SK-N-SH (cell line): ENCODE results near the gene MYLK. TPM values are rescaled to one million over a fixed set of nuclear protein-coding genes. Genes with fewer than 3 reads are reported as not detected.

Experiments
- CTCF ChIA-PET: fragments of 300-600, 350-600 bp; formaldehyde crosslinking; extraction: SDS; loops from one replicate; lab custom pipeline; 2021; lab: Yijun Ruan, JAX
- POLR2A ChIA-PET: fragments of 350-600 bp; sonication (Branson Sonifier 250); formaldehyde crosslinking; extraction: SDS; loops from one replicate; lab custom pipeline; 2020; ENCODE audit warnings: antibody characterized with exemption, inconsistent platforms; lab: Yijun Ruan, JAX
- DNase-seq: peaks from one replicate; pipeline ENCODE4 v3.0.0; 2012
- H2AFZ ChIP-seq: fragments of 200-600 bp; sonication (generic); 2 replicates; pipeline ENCODE4 v1.8.1; 2016; ENCODE audit warnings: antibody characterized with exemption, mild to moderate bottlenecking, low read depth
- H3F3A ChIP-seq: fragments of 200-600 bp; sonication (generic); replicated peaks from 2 replicates; pipeline ENCODE3; 2016; ENCODE audit warnings: antibody characterized with exemption, mild to moderate bottlenecking; ENCODE audit not compliant: insufficient read depth
- H3K27ac ChIP-seq, 2 experiments: fragments of 200-500 bp in 1 of 2; fragments of 200-600 bp in 1 of 2; sonication (Bioruptor generic) in 1 of 2; sonication (generic), shearing (Covaris generic) in 1 of 2; 2 replicates each; pipeline versions ENCODE4 v1.5.1 to v1.6.1; 2014 to 2016; ENCODE audit warnings: low read depth in 2 of 2, inconsistent platforms in 1 of 2, low read length in 1 of 2, mild to moderate bottlenecking in 1 of 2, mixed read lengths in 1 of 2
- H3K27me3 ChIP-seq: fragments of 200-600 bp; sonication (generic), shearing (Covaris generic); 2 replicates; pipeline ENCODE4 v1.6.1; 2016; ENCODE audit warnings: mixed run types; ENCODE audit not compliant: insufficient read depth
- H3K36me3 ChIP-seq, 2 experiments: fragments of 200-500 bp in 1 of 2; fragments of 200-600 bp in 1 of 2; sonication (Bioruptor generic) in 1 of 2; sonication (generic) in 1 of 2; replicated peaks in 1 of 2; 2 replicates each; pipeline versions ENCODE3 to v1.5.1; 2014 to 2016; ENCODE audit warnings: low read length in 1 of 2, mild to moderate bottlenecking in 1 of 2; ENCODE audit not compliant: insufficient read depth in 2 of 2, control insufficient read depth in 1 of 2
- H3K4me1 ChIP-seq, 2 experiments: fragments of 200-500 bp in 1 of 2; fragments of 200-600 bp in 1 of 2; sonication (Bioruptor generic) in 1 of 2; sonication (generic), shearing (Covaris generic) in 1 of 2; 2 replicates each; pipeline versions ENCODE4 v1.5.1 to v1.6.1; 2014 to 2016; ENCODE audit warnings: low read depth in 1 of 2, low read length in 1 of 2, mixed run types in 1 of 2; ENCODE audit not compliant: insufficient read depth in 2 of 2, control insufficient read depth in 1 of 2
- H3K4me2 ChIP-seq: fragments of 200-600 bp; sonication (generic), shearing (Covaris generic); 2 replicates; pipeline ENCODE4 v1.6.1; 2017; ENCODE audit warnings: mixed run types
- H3K4me3 ChIP-seq, 2 experiments: fragments of 200-500 bp in 1 of 2; fragments of 200-600 bp in 1 of 2; sonication (Bioruptor generic) in 1 of 2; sonication (generic), shearing (Covaris generic) in 1 of 2; 2 replicates each; pipeline versions ENCODE4 v1.5.1 to v1.8.1; 2014 to 2016; ENCODE audit warnings: low read depth in 2 of 2, inconsistent platforms in 1 of 2, low read length in 1 of 2, mild to moderate bottlenecking in 1 of 2, mixed read lengths in 1 of 2, moderate library complexity in 1 of 2
- H3K79me2 ChIP-seq: fragments of 200-600 bp; sonication (generic); 2 replicates; pipeline ENCODE4 v1.8.1; 2017; ENCODE audit warnings: mild to moderate bottlenecking; ENCODE audit not compliant: insufficient read depth
- H3K9ac ChIP-seq: fragments of 200-600 bp; sonication (generic); 2 replicates; pipeline ENCODE4 v1.6.1; 2017; ENCODE audit warnings: mixed run types
- H3K9me2 ChIP-seq: fragments of 200-600 bp; sonication (generic); 2 replicates; pipeline ENCODE4 v1.6.1; 2017; ENCODE audit warnings: mixed run types
- H3K9me3 ChIP-seq: fragments of 200-600 bp; sonication (generic); 2 replicates; pipeline ENCODE4 v1.6.1; 2017; ENCODE audit warnings: mixed run types, mild to moderate bottlenecking, moderate library complexity
- H4K20me1 ChIP-seq: fragments of 200-600 bp; sonication (generic); 2 replicates; pipeline ENCODE4 v1.6.1; 2017; ENCODE audit warnings: mild to moderate bottlenecking, mixed run types; ENCODE audit not compliant: insufficient read depth
- CHD2 ChIP-seq: fragments of 150-350 bp; IDR thresholded peaks from 2 replicates; pipeline ENCODE4 v1.6.1; 2018; ENCODE audit warnings: low read length; ENCODE audit not compliant: partially characterized antibody
- CTCF ChIP-seq: fragments of 200-600 bp; sonication (generic); IDR thresholded peaks from 2 replicates; pipeline ENCODE4 v1.6.1; 2017; ENCODE audit warnings: antibody characterized with exemption, mild to moderate bottlenecking, moderate library complexity
- FOSL2 ChIP-seq: IDR thresholded peaks from 2 replicates; pipeline ENCODE4 v1.4.0; 2012; ENCODE audit warnings: low read depth, mild to moderate bottlenecking, moderate library complexity, borderline replicate concordance
- FOXM1 ChIP-seq: IDR thresholded peaks from 2 replicates; pipeline ENCODE4 v1.4.0; 2012; ENCODE audit warnings: low read depth, mild to moderate bottlenecking
- IRF3 ChIP-seq: fragments of 150-350 bp; IDR thresholded peaks from 2 replicates; pipeline ENCODE4 v1.6.1; 2016; ENCODE audit warnings: mild to moderate bottlenecking, low read depth, low read length
- MAX ChIP-seq: IDR thresholded peaks from 2 replicates; pipeline ENCODE4 v1.4.0; 2012; ENCODE audit warnings: low read depth
- NFIC ChIP-seq: IDR thresholded peaks from 2 replicates; pipeline ENCODE4 v1.4.0; 2012; ENCODE audit warnings: borderline replicate concordance
- NRF1 ChIP-seq: IDR thresholded peaks from 2 replicates; pipeline ENCODE4 v1.6.1; 2012; ENCODE audit warnings: low read depth, mild to moderate bottlenecking, low read length
- PBX3 ChIP-seq: IDR thresholded peaks from 2 replicates; pipeline ENCODE4; 2012
- POLR2AphosphoS5 ChIP-seq: IDR thresholded peaks from 2 replicates; pipeline ENCODE4 v1.6.1; 2012; ENCODE audit warnings: low read depth, low read length
- RAD21 ChIP-seq: IDR thresholded peaks from 2 replicates; pipeline ENCODE4 v1.6.1; 2012; ENCODE audit warnings: mild to moderate bottlenecking, low read length
- RCOR1 ChIP-seq: fragments of 150-350 bp; IDR thresholded peaks from 2 replicates; pipeline ENCODE4 v1.6.1; 2017; ENCODE audit warnings: antibody characterized with exemption, low read length
- REST ChIP-seq: IDR thresholded peaks from 2 replicates; pipeline ENCODE4 v1.6.1; 2012; ENCODE audit warnings: mild to moderate bottlenecking, low read depth, low read length, moderate library complexity
- RFX5 ChIP-seq: IDR thresholded peaks from 2 replicates; pipeline ENCODE4 v1.6.1; 2012; ENCODE audit warnings: mild to moderate bottlenecking, improper control_type of control experiment, low read length
- SIN3A ChIP-seq: IDR thresholded peaks from 2 replicates; pipeline ENCODE4 v1.6.1; 2012; ENCODE audit warnings: low read depth, mild to moderate bottlenecking, low read length, moderate library complexity, borderline replicate concordance
- TAF1 ChIP-seq: IDR thresholded peaks from 2 replicates; pipeline ENCODE4 v1.6.1; 2012; ENCODE audit warnings: low read depth, mild to moderate bottlenecking, low read length, moderate library complexity, borderline replicate concordance
- TCF12 ChIP-seq: IDR thresholded peaks from 2 replicates; pipeline ENCODE4 v1.4.0; 2012
- WGBS: methylation state at CpG from one replicate; pipeline ENCODE4 v1.1.6; 2017; ENCODE audit warnings: low lambda C conversion rate; 5-methylcytosine and 5-hydroxymethylcytosine counted together
- polyA plus RNA-seq, 3 experiments: library from polyadenylated mRNA; depleted of rRNA; stranded (reverse); fragments of >200 nt; gene quantifications; 2 replicates each; pipeline ENCODE4 v1.2.3, GENCODE V29; 2012

The MYLK gene
- polyA plus RNA-seq, 1 of the 3 experiments (the other 2 are of a cell fraction), result 272 TPM

GRCh38 chr3:123871946-123872345 is 12.2 kb downstream of the MYLK start:
- Histone ChIP-seq H3K9me3 (0 out of 2 replicates have a peak, but pooled peaks cover 5% of the 10 kb centered on the region), H3K4me3 (no peak overlapping the region), H3K27me3 (no peaks in the 10 kb centered on the region), H3K4me1 (peaks cover 2 to 30% of the 10 kb centered on the region in 2 experiments), H2AFZ (no peak overlapping the region), H3K79me2 (peaks cover 99% of the 10 kb centered on the region), H4K20me1 (peaks cover 5% of the 10 kb centered on the region; the same call in 1 of the 2 replicates), H3K9ac (no peak overlapping the region), H3F3A (peaks cover 38% of the 10 kb centered on the region), H3K9me2 (no peaks in the 10 kb centered on the region), H3K36me3 (peaks cover 56 to 74% of the 10 kb centered on the region in 2 experiments), H3K27ac (peak overlapping the region; percentile 21 to 55; a peak in 3 of 4 replicates), H3K4me2 (no peak overlapping the region)
- CTCF ChIA-PET, result interaction anchor here (1.2 to 2.4 kb wide), 3 partner anchors 10 to 148 kb away, joined by 3 to 7 read pairs (median 3); no protein-coding TSS in a partner anchor
- no peak for DNase-seq
- POLR2A ChIA-PET, result no interaction called here
- WGBS, result 71% methylated on average over 1 of the region's 1 CpG
- TF ChIP-seq CTCF (no peak), SIN3A (no peak), RFX5 (no peak), PBX3 (peak; percentile 57; the same call in 1 of the 2 replicates), NFIC (peak; percentile 33), TCF12 (peak; percentile 15; the same call in 1 of the 2 replicates)

- POLR2A ChIA-PET, result no interaction called here
- TF ChIP-seq MAX (no peak), NRF1 (no peak), CHD2 (no peak), RAD21 (no peak), FOXM1 (no peak), FOSL2 (peak; percentile 66; the same call in 1 of the 2 replicates), NFIC (peak; percentile 34; the same call in 1 of the 2 replicates), POLR2AphosphoS5 (peak; percentile 21; the same call in 1 of the 2 replicates), REST (no peak), TAF1 (no peak), RFX5 (no peak), RCOR1 (no peak), IRF3 (no peak), SIN3A (no peak)
Measured at GRCh38 chr3:123870033-123870432, 14.1 kb downstream of the MYLK start.

More at GRCh38 chr3:123870033-123870432, 14.1 kb downstream of the MYLK start:
- 63% methylated on average over 1 of the region's 1 CpG for WGBS
- H3K9ac ChIP-seq, result no peak overlapping the region
- H3K4me1 ChIP-seq, result peaks cover 2 to 26% of the 10 kb centered on the region in 2 experiments
- H3F3A ChIP-seq, result peaks cover 34% of the 10 kb centered on the region
- no peak overlapping the region for H2AFZ ChIP-seq
- H3K27ac ChIP-seq, result peak overlapping the region; percentile 51 to 57; a peak in 3 of 4 replicates
- H3K27me3 ChIP-seq, result no peaks in the 10 kb centered on the region
- CTCF ChIA-PET, result interaction anchor here (0.9 kb wide), 2 partner anchors 9 to 11 kb away, joined by 3 read pairs; no protein-coding TSS in a partner anchor
- H3K4me3 ChIP-seq, result no peak overlapping the region; a peak in 1 of 4 replicates
- H3K9me3 ChIP-seq, result 0 out of 2 replicates have a peak, but pooled peaks cover 5% of the 10 kb centered on the region
- no peak for DNase-seq
- peaks cover 99% of the 10 kb centered on the region for H3K79me2 ChIP-seq
- peak overlapping the region; percentile 46 for H3K4me2 ChIP-seq
- H4K20me1 ChIP-seq, result peaks cover 5% of the 10 kb centered on the region; the same call in 1 of the 2 replicates
- no peaks in the 10 kb centered on the region for H3K9me2 ChIP-seq
- peaks cover 56 to 74% of the 10 kb centered on the region in 2 experiments for H3K36me3 ChIP-seq
